H9 (cell line): ENCODE data around the gene ARMC9. TPM values are rescaled to one million over a fixed set of nuclear protein-coding genes. Genes with fewer than 3 reads are reported as not detected.
A peak's percentile ranks its signal among the peaks of the same experiment; 100 is the strongest.

Source experiments
- DNase-seq: peaks from one replicate; pipeline ENCODE4 v3.0.0-alpha.2; 2017
- H2AFZ ChIP-seq: one replicate; pipeline ENCODE4 v1.6.1; 2013; ENCODE audit warnings: mild to moderate bottlenecking, low read length, control low read depth, moderate library complexity
- H2AK5ac ChIP-seq: 2 replicates; pipeline ENCODE4 v1.6.1; 2013; ENCODE audit warnings: low read length, control low read depth, mixed read lengths; ENCODE audit not compliant: insufficient read length
- H2BK120ac ChIP-seq: one replicate; pipeline ENCODE4 v1.6.1; 2013; ENCODE audit warnings: low read depth, mild to moderate bottlenecking, low read length, control low read depth, inconsistent platforms; ENCODE audit not compliant: poor library complexity, severe bottlenecking
- H2BK12ac ChIP-seq: 2 replicates; pipeline ENCODE4 v1.6.1; 2013; ENCODE audit warnings: low read length, control low read depth, mixed read lengths, low read depth; ENCODE audit not compliant: insufficient read length
- H2BK15ac ChIP-seq: 2 replicates; pipeline ENCODE4 v1.6.1; 2013; ENCODE audit warnings: low read depth, low read length, control low read depth
- H2BK20ac ChIP-seq: one replicate; pipeline ENCODE4 v1.6.1; 2013; ENCODE audit warnings: low read depth, mild to moderate bottlenecking, low read length, control low read depth, inconsistent platforms; ENCODE audit not compliant: poor library complexity, severe bottlenecking
- H2BK5ac ChIP-seq: 2 replicates; pipeline ENCODE4 v1.6.1; 2013; ENCODE audit warnings: low read length, control low read depth, mixed read lengths; ENCODE audit not compliant: insufficient read length
- H3K14ac ChIP-seq: 2 replicates; pipeline ENCODE4 v1.6.1; 2013; ENCODE audit warnings: low read length, control low read depth; ENCODE audit not compliant: insufficient read depth
- H3K18ac ChIP-seq: 2 replicates; pipeline ENCODE4 v1.6.1; 2013; ENCODE audit warnings: low read depth, mild to moderate bottlenecking, mixed read lengths, low read length, control low read depth; ENCODE audit not compliant: insufficient read length
- H3K23ac ChIP-seq: 2 replicates; pipeline ENCODE4 v1.6.1; 2013; ENCODE audit warnings: low read length, control low read depth, mixed read lengths, low read depth; ENCODE audit not compliant: insufficient read length
- H3K23me2 ChIP-seq: 2 replicates; pipeline ENCODE4 v1.6.1; 2013; ENCODE audit warnings: low read depth, mild to moderate bottlenecking, mixed read lengths, low read length, control low read depth; ENCODE audit not compliant: insufficient read length, poor library complexity, severe bottlenecking
- H3K27ac ChIP-seq: 2 replicates; pipeline ENCODE4 v1.5.1; 2013; ENCODE audit warnings: low read length, control low read depth, mixed read lengths, low read depth; ENCODE audit not compliant: insufficient read length
- H3K27me3 ChIP-seq: 2 replicates; pipeline ENCODE4 v1.6.1; 2013; ENCODE audit warnings: low read length, control low read depth, inconsistent platforms; ENCODE audit not compliant: insufficient read depth
- H3K4ac ChIP-seq: 2 replicates; pipeline ENCODE4 v1.6.1; 2013; ENCODE audit warnings: low read depth, mild to moderate bottlenecking, control low read depth, inconsistent platforms, low read length, moderate library complexity
- H3K4me1 ChIP-seq: 2 replicates; pipeline ENCODE4 v1.6.1; 2013; ENCODE audit warnings: low read length, control low read depth, inconsistent platforms; ENCODE audit not compliant: insufficient read depth
- H3K4me2 ChIP-seq: 2 replicates; pipeline ENCODE4 v1.6.1; 2013; ENCODE audit warnings: low read length, control low read depth, mixed read lengths; ENCODE audit not compliant: insufficient read length, insufficient read depth
- H3K56ac ChIP-seq: 2 replicates; pipeline ENCODE4 v1.6.1; 2013; ENCODE audit warnings: low read depth, mild to moderate bottlenecking, mixed read lengths, low read length, control low read depth; ENCODE audit not compliant: insufficient read length
- H3K79me1 ChIP-seq: 2 replicates; pipeline ENCODE4 v1.6.1; 2013; ENCODE audit warnings: low read depth, mild to moderate bottlenecking, moderate library complexity, low read length, control low read depth, inconsistent platforms; ENCODE audit not compliant: insufficient read depth, poor library complexity, severe bottlenecking
- H3K79me2 ChIP-seq: 2 replicates; pipeline ENCODE4 v1.6.1; 2013; ENCODE audit warnings: low read length, control low read depth, inconsistent platforms; ENCODE audit not compliant: insufficient read depth
- H3K9ac ChIP-seq: 2 replicates; pipeline ENCODE4 v1.6.1; 2013; ENCODE audit warnings: low read length, control low read depth, mixed read lengths; ENCODE audit not compliant: insufficient read length; ENCODE audit errors: extremely low read depth
- H3K9me3 ChIP-seq: one replicate; pipeline ENCODE4 v1.6.1; 2013; ENCODE audit warnings: low read depth, low read length, inconsistent platforms; ENCODE audit not compliant: control insufficient read depth
- H3T11ph ChIP-seq: one replicate; pipeline ENCODE4 v1.6.1; 2013; ENCODE audit warnings: mild to moderate bottlenecking, low read length, control low read depth, inconsistent platforms
- H4K20me1 ChIP-seq: one replicate; pipeline ENCODE4 v1.6.1; 2013; ENCODE audit not compliant: control insufficient read depth, insufficient read length, insufficient read depth
- H4K5ac ChIP-seq: 2 replicates; pipeline ENCODE4 v1.6.1; 2013; ENCODE audit warnings: low read depth, mild to moderate bottlenecking, mixed read lengths, low read length, control low read depth; ENCODE audit not compliant: insufficient read length
- H4K8ac ChIP-seq: replicated peaks from 2 replicates; pipeline ENCODE4 v1.6.1; 2013; ENCODE audit warnings: low read length, control low read depth, mixed read lengths, low read depth; ENCODE audit not compliant: insufficient read length
- H4K91ac ChIP-seq: 2 replicates; pipeline ENCODE4 v1.6.1; 2013; ENCODE audit warnings: low read depth, mild to moderate bottlenecking, moderate library complexity, mixed read lengths, low read length, control low read depth; ENCODE audit not compliant: insufficient read length
- H3K27ac Mint-ChIP-seq, 3 experiments: 2 replicates in 2 of 3; 3 replicates in 1 of 3; pipeline ENCODE4 v1.8.0; 2020 to 2021; ENCODE audit warnings: mixed read lengths in 3 of 3, mild to moderate bottlenecking in 1 of 3, moderate library complexity in 1 of 3
- H3K27me3 Mint-ChIP-seq: 2 replicates; pipeline ENCODE4 v1.8.0; 2021; ENCODE audit warnings: low read depth, mild to moderate bottlenecking, moderate library complexity, mixed read lengths
- H3K36me3 Mint-ChIP-seq, 3 experiments: 2 replicates in 2 of 3; 3 replicates in 1 of 3; pipeline ENCODE4 v1.8.0; 2020 to 2021; ENCODE audit warnings: low read depth in 3 of 3, mixed read lengths in 3 of 3; ENCODE audit not compliant: insufficient read depth in 1 of 3
- H3K4me1 Mint-ChIP-seq, 2 experiments: 2 replicates each; pipeline ENCODE4 v1.8.0; 2020; ENCODE audit warnings: mixed read lengths in 2 of 2
- H3K4me3 Mint-ChIP-seq, 2 experiments: 2 replicates in 1 of 2; 3 replicates in 1 of 2; pipeline ENCODE4 v1.8.0; 2020 to 2021; ENCODE audit warnings: mild to moderate bottlenecking in 2 of 2, mixed read lengths in 2 of 2, moderate library complexity in 1 of 2
- H3K9me3 Mint-ChIP-seq, 2 experiments: 2 replicates in 1 of 2; 3 replicates in 1 of 2; pipeline ENCODE4 v1.8.0; 2020; ENCODE audit warnings: mild to moderate bottlenecking in 2 of 2, mixed read lengths in 2 of 2, moderate library complexity in 1 of 2
- WGBS: extraction: QIAGEN DNeasy Blood & Tissue Kit; methylation state at CpG from one replicate; pipeline ENCODE4 v1.1.7; 2013; ENCODE audit warnings: missing lambda C conversion rate, low lambda C conversion rate, mixed read lengths; ENCODE audit not compliant: insufficient read length; ENCODE audit errors: extremely low coverage; 5-methylcytosine and 5-hydroxymethylcytosine counted together
- total RNA-seq: library from RNA; stranded (reverse); gene quantifications from 2 replicates; pipeline ENCODE4 v1.2.1, GENCODE V29; 2021
- TF ChIP-seq, protein P1 (sequence below): fragments of 200-600 bp; sonication (generic); conservative IDR thresholded peaks from 3 replicates; pipeline ENCODE4 v1.8.0; 2021; ENCODE audit warnings: antibody characterized with exemption, mild to moderate bottlenecking

Gene ARMC9
- total RNA-seq, 1 experiment from 2014 or later: 37.6 TPM

DNA sequence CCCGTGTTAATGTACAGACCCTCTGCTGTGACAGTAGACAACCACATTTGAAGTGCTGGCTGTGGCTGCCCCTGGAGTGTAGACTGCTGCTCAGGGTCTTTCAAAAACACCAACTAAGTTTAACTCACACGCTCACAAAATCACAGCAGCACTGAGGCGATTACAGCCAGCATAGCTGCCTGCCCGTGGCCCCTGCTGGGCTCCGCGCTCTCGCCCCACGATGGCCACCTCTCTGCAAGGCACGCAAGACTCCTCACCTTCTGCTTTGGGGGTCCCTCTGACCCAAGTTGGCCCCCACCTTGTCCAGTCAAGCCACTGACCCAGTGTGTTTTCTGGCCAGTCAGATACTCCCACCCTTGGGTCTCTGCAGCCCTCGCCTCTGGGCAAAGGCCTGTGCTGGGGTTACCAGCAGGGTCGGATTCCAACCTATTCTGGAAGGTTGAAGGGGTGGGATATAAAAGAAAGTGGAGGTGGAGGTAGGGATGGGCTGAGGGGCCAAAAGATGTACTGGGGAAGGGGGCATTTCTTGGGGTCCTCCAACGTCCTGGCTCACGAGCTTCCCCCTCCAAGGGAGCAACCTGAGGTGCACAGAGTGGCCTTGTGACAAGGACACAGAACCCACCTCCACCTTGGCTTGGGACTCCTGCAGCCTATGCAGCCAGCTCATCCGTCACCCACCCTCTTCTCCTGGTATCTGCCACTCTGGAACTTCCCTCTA, 194.2 kb downstream of the ARMC9 start:
- H3K23ac ChIP-seq: no peak overlapping the region
- TF ChIP-seq, protein P1, sequence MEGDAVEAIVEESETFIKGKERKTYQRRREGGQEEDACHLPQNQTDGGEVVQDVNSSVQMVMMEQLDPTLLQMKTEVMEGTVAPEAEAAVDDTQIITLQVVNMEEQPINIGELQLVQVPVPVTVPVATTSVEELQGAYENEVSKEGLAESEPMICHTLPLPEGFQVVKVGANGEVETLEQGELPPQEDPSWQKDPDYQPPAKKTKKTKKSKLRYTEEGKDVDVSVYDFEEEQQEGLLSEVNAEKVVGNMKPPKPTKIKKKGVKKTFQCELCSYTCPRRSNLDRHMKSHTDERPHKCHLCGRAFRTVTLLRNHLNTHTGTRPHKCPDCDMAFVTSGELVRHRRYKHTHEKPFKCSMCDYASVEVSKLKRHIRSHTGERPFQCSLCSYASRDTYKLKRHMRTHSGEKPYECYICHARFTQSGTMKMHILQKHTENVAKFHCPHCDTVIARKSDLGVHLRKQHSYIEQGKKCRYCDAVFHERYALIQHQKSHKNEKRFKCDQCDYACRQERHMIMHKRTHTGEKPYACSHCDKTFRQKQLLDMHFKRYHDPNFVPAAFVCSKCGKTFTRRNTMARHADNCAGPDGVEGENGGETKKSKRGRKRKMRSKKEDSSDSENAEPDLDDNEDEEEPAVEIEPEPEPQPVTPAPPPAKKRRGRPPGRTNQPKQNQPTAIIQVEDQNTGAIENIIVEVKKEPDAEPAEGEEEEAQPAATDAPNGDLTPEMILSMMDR: no peak
- WGBS: no CpG with 5 or more reads among the region's 14 CpGs

More for the DNA sequence above, 194.2 kb downstream of the ARMC9 start:
- H3K79me2 ChIP-seq: no peaks in the 10 kb centered on the region; the same call in 1 of the 2 replicates
- no peak overlapping the region for H3K4ac ChIP-seq
- no peak overlapping the region for H4K8ac ChIP-seq
- Mint-ChIP-seq H3K36me3 (peaks cover under 1 to 5% (median under 1%) of the 10 kb centered on the region in 3 experiments; a peak in 5 of 7 replicates), H3K4me1 (peaks cover 45 to 53% of the 10 kb centered on the region in 2 experiments), H3K27ac (peak overlapping the region in 2 of 3 experiments; percentile 68; a peak in 3 of 7 replicates), H3K4me3 (no peak overlapping the region; a peak in 1 of 5 replicates), H3K9me3 (no peaks in the 10 kb centered on the region; a peak in 1 of 5 replicates), H3K27me3 (peaks cover 3% of the 10 kb centered on the region; the same call in 1 of the 2 replicates)
- no peak overlapping the region for H2BK20ac ChIP-seq
- no peak overlapping the region for H3T11ph ChIP-seq
- H4K91ac ChIP-seq: no peak overlapping the region
- H3K18ac ChIP-seq: no peak overlapping the region
- DNase-seq: no peak
- no peaks in the 10 kb centered on the region for H3K79me1 ChIP-seq
- H3K4me1 ChIP-seq: no peaks in the 10 kb centered on the region; the same call in 1 of the 2 replicates
- no peak overlapping the region for H3K14ac ChIP-seq
- no peak overlapping the region for H4K5ac ChIP-seq
- H2AFZ ChIP-seq: no peak overlapping the region
- no peak overlapping the region for H2BK120ac ChIP-seq
- H2BK15ac ChIP-seq: no peak overlapping the region
- H3K9me3 ChIP-seq: no peaks in the 10 kb centered on the region
- no peak overlapping the region for H2BK12ac ChIP-seq
- H2BK5ac ChIP-seq: no peak overlapping the region
- no peak overlapping the region for H3K4me2 ChIP-seq
- peaks cover 9% of the 10 kb centered on the region for H3K23me2 ChIP-seq
- H4K20me1 ChIP-seq: no peaks in the 10 kb centered on the region
- H3K9ac ChIP-seq: no peak overlapping the region
- H3K27ac ChIP-seq: no peak overlapping the region
- no peak overlapping the region for H3K56ac ChIP-seq
- H2AK5ac ChIP-seq: no peak overlapping the region
- H3K27me3 ChIP-seq: no peaks in the 10 kb centered on the region
